ENCODE measurements around the gene GALNT18.

The GALNT18 gene

GRCh38 chr11:11332141-11332710, 289.6 kb downstream of the GALNT18 start:
- Histone ChIP-seq H3K36me3 (ENCODE audit: insufficient read depth, low read length) (peaks cover 18% of the 10 kb centered on the region), H3K9ac (ENCODE audit: low read length) (no peak overlapping the region), H3K27me3 (ENCODE audit: control insufficient read depth in 1 of 2, insufficient read depth in 2 of 2, low read length in 2 of 2) (no peaks in the 10 kb centered on the region), H3K4me3 (ENCODE audit: low read depth in 1 of 2, low read length in 2 of 2) (no peak overlapping the region), H3K4me1 (ENCODE audit: insufficient read depth, low read length) (no peaks in the 10 kb centered on the region), H3K9me3 (ENCODE audit: low read length) (no peaks in the 10 kb centered on the region), H3K27ac (ENCODE audit: low read depth, low read length) (no peak overlapping the region)

- H3K36me3 ChIP-seq (ENCODE audit: insufficient read depth, low read length), result peaks cover 22% of the 10 kb centered on the region
- H3K4me3 ChIP-seq (ENCODE audit: low read depth in 1 of 2, low read length in 2 of 2), result no peak overlapping the region
- H3K4me1 ChIP-seq (ENCODE audit: insufficient read depth, low read length), result no peaks in the 10 kb centered on the region
- no peak overlapping the region for H3K27ac ChIP-seq (ENCODE audit: low read depth, low read length)
- H3K9ac ChIP-seq (ENCODE audit: low read length), result no peak overlapping the region
- H3K9me3 ChIP-seq (ENCODE audit: low read length), result no peaks in the 10 kb centered on the region
- H3K27me3 ChIP-seq (ENCODE audit: control insufficient read depth in 1 of 2, insufficient read depth in 2 of 2, low read length in 2 of 2), result no peaks in the 10 kb centered on the region
These were observed 292.6 kb downstream of the GALNT18 start for GRCh38 chr11:11329062-11329806.

GRCh38 chr11:11324090-11324489, 297.7 kb downstream of the GALNT18 start:
- no peaks in the 10 kb centered on the region for H3K4me1 ChIP-seq (ENCODE audit: insufficient read depth, low read length)
- H3K4me3 ChIP-seq (ENCODE audit: low read depth in 1 of 2, low read length in 2 of 2), result no peak overlapping the region
- H3K27ac ChIP-seq (ENCODE audit: low read depth, low read length), result no peak overlapping the region
- H3K9ac ChIP-seq (ENCODE audit: low read length), result no peak overlapping the region
- H3K36me3 ChIP-seq (ENCODE audit: insufficient read depth, low read length), result peaks cover 12% of the 10 kb centered on the region
- no peaks in the 10 kb centered on the region for H3K9me3 ChIP-seq (ENCODE audit: low read length)
- H3K27me3 ChIP-seq (ENCODE audit: control insufficient read depth in 1 of 2, insufficient read depth in 2 of 2, low read length in 2 of 2), result no peaks in the 10 kb centered on the region

- H3K27ac ChIP-seq (ENCODE audit: low read depth, low read length), result no peak overlapping the region
- no peaks in the 10 kb centered on the region for H3K27me3 ChIP-seq (ENCODE audit: control insufficient read depth in 1 of 2, insufficient read depth in 2 of 2, low read length in 2 of 2)
- peaks cover 5% of the 10 kb centered on the region for H3K36me3 ChIP-seq (ENCODE audit: insufficient read depth, low read length)
- no peaks in the 10 kb centered on the region for H3K4me1 ChIP-seq (ENCODE audit: insufficient read depth, low read length)
- H3K9me3 ChIP-seq (ENCODE audit: low read length), result no peaks in the 10 kb centered on the region
- no peak overlapping the region for H3K9ac ChIP-seq (ENCODE audit: low read length)
- no peak overlapping the region for H3K4me3 ChIP-seq (ENCODE audit: low read depth in 1 of 2, low read length in 2 of 2)
These were observed 299.7 kb downstream of the GALNT18 start for GRCh38 chr11:11322101-11322500.

GRCh38 chr11:11320825-11321224, 301.0 kb downstream of the GALNT18 start:
- no peak overlapping the region for H3K4me3 ChIP-seq (ENCODE audit: low read depth in 1 of 2, low read length in 2 of 2)
- H3K27me3 ChIP-seq (ENCODE audit: control insufficient read depth in 1 of 2, insufficient read depth in 2 of 2, low read length in 2 of 2), result no peaks in the 10 kb centered on the region
- no peak overlapping the region for H3K27ac ChIP-seq (ENCODE audit: low read depth, low read length)
- no peak overlapping the region for H3K9ac ChIP-seq (ENCODE audit: low read length)
- H3K4me1 ChIP-seq (ENCODE audit: insufficient read depth, low read length), result no peaks in the 10 kb centered on the region
- no peaks in the 10 kb centered on the region for H3K9me3 ChIP-seq (ENCODE audit: low read length)
- no peaks in the 10 kb centered on the region for H3K36me3 ChIP-seq (ENCODE audit: insufficient read depth, low read length)

GRCh38 chr11:11318961-11319360, 302.8 kb downstream of the GALNT18 start:
- Histone ChIP-seq H3K9me3 (ENCODE audit: low read length) (no peaks in the 10 kb centered on the region), H3K9ac (ENCODE audit: low read length) (no peak overlapping the region), H3K4me3 (ENCODE audit: low read depth in 1 of 2, low read length in 2 of 2) (no peak overlapping the region), H3K36me3 (ENCODE audit: insufficient read depth, low read length) (no peaks in the 10 kb centered on the region), H3K27me3 (ENCODE audit: control insufficient read depth in 1 of 2, insufficient read depth in 2 of 2, low read length in 2 of 2) (no peaks in the 10 kb centered on the region), H3K4me1 (ENCODE audit: insufficient read depth, low read length) (peaks cover 6% of the 10 kb centered on the region), H3K27ac (ENCODE audit: low read depth, low read length) (no peak overlapping the region)

GRCh38 chr11:11318461-11318860, 303.3 kb downstream of the GALNT18 start:
- H3K9me3 ChIP-seq (ENCODE audit: low read length), result no peaks in the 10 kb centered on the region
- no peak overlapping the region for H3K27ac ChIP-seq (ENCODE audit: low read depth, low read length)
- no peaks in the 10 kb centered on the region for H3K27me3 ChIP-seq (ENCODE audit: control insufficient read depth in 1 of 2, insufficient read depth in 2 of 2, low read length in 2 of 2)
- no peak overlapping the region for H3K4me3 ChIP-seq (ENCODE audit: low read depth in 1 of 2, low read length in 2 of 2)
- no peaks in the 10 kb centered on the region for H3K36me3 ChIP-seq (ENCODE audit: insufficient read depth, low read length)
- no peak overlapping the region for H3K9ac ChIP-seq (ENCODE audit: low read length)
- peaks cover 10% of the 10 kb centered on the region for H3K4me1 ChIP-seq (ENCODE audit: insufficient read depth, low read length)

GRCh38 chr11:11316651-11317230, 305.1 kb downstream of the GALNT18 start:
- Histone ChIP-seq H3K27me3 (ENCODE audit: control insufficient read depth in 1 of 2, insufficient read depth in 2 of 2, low read length in 2 of 2) (no peaks in the 10 kb centered on the region), H3K27ac (ENCODE audit: low read depth, low read length) (no peak overlapping the region), H3K9ac (ENCODE audit: low read length) (no peak overlapping the region), H3K4me1 (ENCODE audit: insufficient read depth, low read length) (peaks cover 10% of the 10 kb centered on the region), H3K36me3 (ENCODE audit: insufficient read depth, low read length) (no peaks in the 10 kb centered on the region), H3K4me3 (ENCODE audit: low read depth in 1 of 2, low read length in 2 of 2) (no peak overlapping the region), H3K9me3 (ENCODE audit: low read length) (no peaks in the 10 kb centered on the region)

- H3K27ac ChIP-seq (ENCODE audit: low read depth, low read length), result no peak overlapping the region
- H3K4me1 ChIP-seq (ENCODE audit: insufficient read depth, low read length), result peaks cover 10% of the 10 kb centered on the region
- H3K27me3 ChIP-seq (ENCODE audit: control insufficient read depth in 1 of 2, insufficient read depth in 2 of 2, low read length in 2 of 2), result no peaks in the 10 kb centered on the region
- H3K4me3 ChIP-seq (ENCODE audit: low read depth in 1 of 2, low read length in 2 of 2), result no peak overlapping the region
- no peaks in the 10 kb centered on the region for H3K36me3 ChIP-seq (ENCODE audit: insufficient read depth, low read length)
- H3K9ac ChIP-seq (ENCODE audit: low read length), result no peak overlapping the region
- no peaks in the 10 kb centered on the region for H3K9me3 ChIP-seq (ENCODE audit: low read length)
These were observed 307.7 kb downstream of the GALNT18 start for GRCh38 chr11:11313902-11314692.

GRCh38 chr11:11313426-11313825, 308.4 kb downstream of the GALNT18 start:
- Histone ChIP-seq H3K4me1 (ENCODE audit: insufficient read depth, low read length) (peaks cover 10% of the 10 kb centered on the region), H3K27me3 (ENCODE audit: control insufficient read depth in 1 of 2, insufficient read depth in 2 of 2, low read length in 2 of 2) (no peaks in the 10 kb centered on the region), H3K9ac (ENCODE audit: low read length) (no peak overlapping the region), H3K27ac (ENCODE audit: low read depth, low read length) (no peak overlapping the region), H3K9me3 (ENCODE audit: low read length) (no peaks in the 10 kb centered on the region), H3K36me3 (ENCODE audit: insufficient read depth, low read length) (no peaks in the 10 kb centered on the region), H3K4me3 (ENCODE audit: low read depth in 1 of 2, low read length in 2 of 2) (no peak overlapping the region)

GRCh38 chr11:11312738-11313137, 309.1 kb downstream of the GALNT18 start:
- H3K4me3 ChIP-seq (ENCODE audit: low read depth in 1 of 2, low read length in 2 of 2), result no peak overlapping the region

More at GRCh38 chr11:11312738-11313137, 309.1 kb downstream of the GALNT18 start:
- Histone ChIP-seq H3K9ac (ENCODE audit: low read length) (no peak overlapping the region), H3K36me3 (ENCODE audit: insufficient read depth, low read length) (no peaks in the 10 kb centered on the region), H3K27ac (ENCODE audit: low read depth, low read length) (no peak overlapping the region), H3K27me3 (ENCODE audit: control insufficient read depth in 1 of 2, insufficient read depth in 2 of 2, low read length in 2 of 2) (no peaks in the 10 kb centered on the region), H3K9me3 (ENCODE audit: low read length) (no peaks in the 10 kb centered on the region), H3K4me1 (ENCODE audit: insufficient read depth, low read length) (peaks cover 10% of the 10 kb centered on the region)
